ENCODE results near the gene C1orf216. TPM values are rescaled to one million over a fixed set of nuclear protein-coding genes. Genes with fewer than 3 reads are reported as not detected.

The C1orf216 gene
- total RNA-seq, 1 experiment from 2014 or later = 13.4 TPM

GRCh38 chr1:35688161-35688560 is 30.5 kb downstream of the C1orf216 start:
- H3K4me2 ChIP-seq (ENCODE audit: low read length) = no peak overlapping the region
- H3K4me1 ChIP-seq (ENCODE audit: insufficient read depth, low read length) = no peaks in the 10 kb centered on the region
- H3K79me2 ChIP-seq (ENCODE audit: low read length) = no peaks in the 10 kb centered on the region
- TF ChIP-seq CTCF (conservative IDR thresholded peaks at IDR 0.05; ENCODE audit: low read depth, low read length) = no peak
- no peak for TF ChIP-seq EZH2phosphoT487 (IDR thresholded peaks at IDR 0.05; ENCODE audit: borderline replicate concordance, low read length)
- intact Hi-C loops (cut with micrococcal nuclease) = no loop called here
- no peaks in the 10 kb centered on the region for H3F3A ChIP-seq (ENCODE audit: low read length, unreplicated experiment)
- no peak overlapping the region for H3K4me3 ChIP-seq (ENCODE audit: low read length)
- no peaks in the 10 kb centered on the region for H3K9me2 ChIP-seq (replicated peaks; ENCODE audit: low read length)
- no peak overlapping the region for H3K9ac ChIP-seq (ENCODE audit: low read length)
- CTCF ChIA-PET = no interaction called here
- H3K36me3 ChIP-seq (ENCODE audit: low read depth, low read length) = no peaks in the 10 kb centered on the region
- ATAC-seq (no peak), DNase-seq (no peak)
- no TSS peak for BruUV-seq (replicated peaks)
- H3K27me3 ChIP-seq (ENCODE audit: low read length) = peaks cover 52% of the 10 kb centered on the region
- no peak overlapping the region for H2AFZ ChIP-seq (ENCODE audit: low read length)
- H3K27ac ChIP-seq (ENCODE audit: low read length) = no peak overlapping the region
- POLR2A ChIA-PET (ENCODE audit: unreplicated experiment) = no interaction called here
- H4K20me1 ChIP-seq (ENCODE audit: low read length) = no peaks in the 10 kb centered on the region
- H3K9me3 ChIP-seq (ENCODE audit: low read length) = no peaks in the 10 kb centered on the region

GRCh38 chr1:35683012-35683411 is 35.7 kb downstream of the C1orf216 start:
- Histone ChIP-seq H3K27ac (ENCODE audit: low read length) (no peak overlapping the region), H3K4me1 (ENCODE audit: insufficient read depth, low read length) (no peaks in the 10 kb centered on the region), H3K79me2 (ENCODE audit: low read length) (no peaks in the 10 kb centered on the region), H4K20me1 (ENCODE audit: low read length) (no peaks in the 10 kb centered on the region), H3K36me3 (ENCODE audit: low read depth, low read length) (no peaks in the 10 kb centered on the region), H3K9me2 (replicated peaks; ENCODE audit: low read length) (no peaks in the 10 kb centered on the region), H3K27me3 (ENCODE audit: low read length) (peaks cover 53% of the 10 kb centered on the region), H3K4me2 (ENCODE audit: low read length) (no peak overlapping the region), H3F3A (ENCODE audit: low read length, unreplicated experiment) (no peaks in the 10 kb centered on the region), H2AFZ (ENCODE audit: low read length) (no peak overlapping the region), H3K9ac (ENCODE audit: low read length) (no peak overlapping the region), H3K4me3 (ENCODE audit: low read length) (no peak overlapping the region), H3K9me3 (ENCODE audit: low read length) (no peaks in the 10 kb centered on the region)
- ChIA-PET CTCF (no interaction called here), POLR2A (ENCODE audit: unreplicated experiment) (no interaction called here)
- ATAC-seq (no peak), DNase-seq (no peak)
- BruUV-seq (replicated peaks) = no TSS peak
- intact Hi-C loops (cut with micrococcal nuclease) = no loop called here
- TF ChIP-seq CTCF (conservative IDR thresholded peaks at IDR 0.05; ENCODE audit: low read depth, low read length) (no peak), EZH2 (IDR thresholded peaks at IDR 0.05; ENCODE audit: low read length, unreplicated experiment) (no peak), EZH2phosphoT487 (IDR thresholded peaks at IDR 0.05; ENCODE audit: borderline replicate concordance, low read length) (no peak)

GRCh38 chr1:35680271-35680670 is 38.4 kb downstream of the C1orf216 start:
- ChIA-PET CTCF (no interaction called here), POLR2A (ENCODE audit: unreplicated experiment) (no interaction called here)
- Histone ChIP-seq H3K79me2 (ENCODE audit: low read length) (no peaks in the 10 kb centered on the region), H3K9ac (ENCODE audit: low read length) (no peak overlapping the region), H3K4me1 (ENCODE audit: insufficient read depth, low read length) (no peaks in the 10 kb centered on the region), H3K27ac (ENCODE audit: low read length) (no peak overlapping the region), H3K9me2 (replicated peaks; ENCODE audit: low read length) (no peaks in the 10 kb centered on the region), H3K9me3 (ENCODE audit: low read length) (no peaks in the 10 kb centered on the region), H3F3A (ENCODE audit: low read length, unreplicated experiment) (no peaks in the 10 kb centered on the region), H3K27me3 (ENCODE audit: low read length) (peaks cover 49% of the 10 kb centered on the region), H4K20me1 (ENCODE audit: low read length) (no peaks in the 10 kb centered on the region), H3K36me3 (ENCODE audit: low read depth, low read length) (no peaks in the 10 kb centered on the region), H3K4me2 (ENCODE audit: low read length) (no peak overlapping the region), H3K4me3 (ENCODE audit: low read length) (no peak overlapping the region), H2AFZ (ENCODE audit: low read length) (no peak overlapping the region)
- no peak for DNase-seq
- BruUV-seq (replicated peaks) = no TSS peak
- TF ChIP-seq EZH2phosphoT487 (IDR thresholded peaks at IDR 0.05; ENCODE audit: borderline replicate concordance, low read length) = no peak
- no peak for TF ChIP-seq EZH2 (IDR thresholded peaks at IDR 0.05; ENCODE audit: low read length, unreplicated experiment)
- no peak for TF ChIP-seq CTCF (conservative IDR thresholded peaks at IDR 0.05; ENCODE audit: low read depth, low read length)
- intact Hi-C loops (cut with micrococcal nuclease) = no loop called here
- no peak for ATAC-seq
